Limb (tissue), 2 donors: Measurements from ENCODE around the gene LILRA1.
"Not testable (repeated sequence)": the region's sequence is repeated elsewhere in the genome, so short reads cannot be mapped to it uniquely, and the experiment has no call there.

ENCODE experiments used
- DNase-seq, 2 donors: peaks; one replicate each; pipeline ENCODE4 v3.0.0-alpha.2; 2016; ENCODE audit errors: extremely low spot score in 2 of 2

LILRA1 gene

DNA sequence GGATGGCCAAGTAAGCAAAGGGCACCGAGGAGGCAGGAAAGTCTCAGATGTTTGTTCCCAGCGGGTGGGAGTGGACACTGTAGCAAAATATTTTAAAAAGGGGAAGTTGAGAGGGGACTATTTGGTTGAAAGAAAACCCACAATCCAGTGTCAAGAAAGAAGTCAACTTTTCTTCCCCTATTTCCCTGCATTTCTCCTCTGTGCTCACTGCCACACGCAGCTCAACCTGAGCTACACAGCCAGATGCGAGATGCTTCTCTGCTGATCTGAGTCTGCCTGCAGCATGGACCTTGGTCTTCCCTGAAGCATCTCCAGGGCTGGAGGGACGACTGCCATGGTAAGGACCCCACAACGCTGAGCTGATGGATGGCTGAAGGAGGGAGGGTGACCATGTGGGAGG is at the start of gene LILRA1:
Gene LILRA1, plus strand, starts transcription at position 188 of the 400 bp plus-strand sequence. CDS start 613 bp downstream, outside the sequence.
- not testable (repeated sequence) for DNase-seq

- no peak for DNase-seq
These were observed 44.6 kb upstream of the LILRA1 start for GRCh38 chr19:54548806-54549205.

- no peak for DNase-seq
These were observed 44.2 kb upstream of the LILRA1 start for GRCh38 chr19:54549224-54549623.

GRCh38 chr19:54551293-54551692 is 42.1 kb upstream of the LILRA1 start:
- DNase-seq, result no peak

- DNase-seq, result no peak
These were observed 41.2 kb upstream of the LILRA1 start for GRCh38 chr19:54551950-54552912.

DNA sequence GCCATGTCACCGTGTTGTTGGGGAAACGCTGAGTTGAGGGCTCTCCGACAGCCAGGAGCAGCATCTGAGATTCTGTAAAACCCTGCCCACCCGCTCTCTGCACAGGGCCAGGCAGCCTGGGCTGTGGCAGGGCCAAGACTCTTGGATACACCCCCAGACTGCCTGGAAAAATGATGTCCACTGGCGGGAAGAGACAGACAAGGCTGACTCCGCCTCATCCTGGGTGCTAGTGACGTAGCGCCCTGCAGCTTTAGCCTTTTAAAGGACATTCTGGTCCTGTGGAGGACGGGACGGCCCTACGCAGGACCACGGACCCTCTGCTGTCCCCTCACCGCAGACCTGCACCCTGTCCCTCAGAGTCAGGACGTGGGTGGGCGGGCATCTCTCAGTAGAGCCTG is 40.5 kb upstream of the LILRA1 start:
- no peak for DNase-seq

DNA sequence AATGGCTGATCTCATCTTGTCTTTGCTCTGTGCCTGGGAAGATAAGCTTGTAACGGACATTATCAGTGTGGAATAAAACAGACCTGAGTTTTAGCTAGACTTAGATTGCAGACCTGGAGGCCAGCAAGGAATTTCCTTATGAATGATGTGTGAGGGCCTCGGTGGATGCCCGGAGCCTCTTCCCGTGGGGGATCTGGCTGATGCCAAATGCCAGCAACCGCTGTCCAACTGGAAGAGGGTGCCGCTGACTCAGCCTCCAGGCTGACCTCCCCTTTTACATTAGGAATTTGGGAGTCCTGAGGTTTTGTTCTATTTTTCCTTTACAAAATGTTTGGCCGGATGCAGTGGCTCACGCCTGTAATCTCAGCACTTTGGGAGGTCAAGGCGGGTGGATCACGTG is 39.4 kb upstream of the LILRA1 start:
- no peak for DNase-seq

DNA sequence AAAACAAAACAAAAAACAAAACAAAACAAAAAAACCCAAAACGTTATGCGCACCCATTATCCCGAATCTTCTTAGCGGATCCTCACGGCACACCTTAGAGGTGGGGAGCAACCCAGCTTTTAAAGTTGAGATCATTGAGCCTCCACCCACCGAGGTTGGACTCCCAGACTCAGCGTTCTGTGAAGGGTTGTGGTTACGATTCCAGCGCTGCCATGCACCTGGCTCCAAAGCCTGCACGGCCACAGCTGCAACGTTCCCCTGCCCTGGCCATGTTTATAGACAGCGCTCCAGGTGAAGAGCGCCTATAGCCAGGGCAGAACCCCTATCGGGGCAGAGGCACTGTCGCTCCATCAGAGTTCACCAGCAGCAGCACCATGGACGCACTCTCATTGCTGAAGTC is 38.5 kb upstream of the LILRA1 start:
- DNase-seq, result no peak

- DNase-seq, result no peak
These were observed 37.2 kb upstream of the LILRA1 start for GRCh38 chr19:54556194-54556593.

- DNase-seq, result no peak
These were observed 35.1 kb upstream of the LILRA1 start for GRCh38 chr19:54558339-54558738.

DNA sequence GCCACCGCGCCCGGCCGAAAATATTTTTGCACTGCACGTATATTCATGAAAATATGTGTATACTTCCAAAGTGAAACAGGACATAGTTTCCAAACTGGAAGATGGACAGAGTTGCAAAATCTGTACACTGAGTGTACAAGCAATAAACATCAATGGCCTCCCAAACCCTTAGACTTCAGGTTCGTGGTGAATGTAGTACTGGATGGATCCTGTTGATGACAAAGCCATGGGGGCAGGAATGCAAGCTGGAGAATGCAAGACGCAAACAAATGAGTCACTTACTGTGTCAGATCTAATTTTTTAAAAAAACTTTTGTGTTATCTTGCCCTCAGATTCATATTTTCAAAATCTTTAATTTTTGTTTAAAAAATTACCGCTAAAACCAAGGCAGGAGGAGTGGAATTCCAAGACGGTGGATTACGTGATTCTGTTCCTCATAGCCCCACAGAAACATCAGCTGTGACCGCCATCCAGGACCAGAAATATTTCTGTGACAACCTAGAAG is 32.5 kb upstream of the LILRA1 start:
- DNase-seq, result no peak

DNA sequence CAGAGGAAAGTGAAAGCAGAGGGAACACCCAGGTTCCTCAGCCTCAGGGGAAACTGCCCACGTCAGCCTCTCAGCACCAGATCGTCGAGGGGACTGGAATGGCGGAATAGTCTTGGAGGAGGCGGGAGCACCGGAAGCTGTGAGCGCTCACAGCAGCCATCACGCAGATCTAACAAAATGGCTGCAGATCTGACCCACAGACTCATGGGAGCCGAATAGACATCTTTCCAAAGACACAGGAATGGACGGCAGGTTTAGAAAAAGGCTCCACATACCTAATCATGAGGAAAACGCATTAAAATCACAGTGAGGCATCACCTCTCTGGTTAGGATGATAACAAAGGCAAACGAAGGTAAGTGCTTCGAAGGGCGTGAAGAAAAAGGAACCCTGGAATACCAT is 31.6 kb upstream of the LILRA1 start:
- no peak for DNase-seq

DNA sequence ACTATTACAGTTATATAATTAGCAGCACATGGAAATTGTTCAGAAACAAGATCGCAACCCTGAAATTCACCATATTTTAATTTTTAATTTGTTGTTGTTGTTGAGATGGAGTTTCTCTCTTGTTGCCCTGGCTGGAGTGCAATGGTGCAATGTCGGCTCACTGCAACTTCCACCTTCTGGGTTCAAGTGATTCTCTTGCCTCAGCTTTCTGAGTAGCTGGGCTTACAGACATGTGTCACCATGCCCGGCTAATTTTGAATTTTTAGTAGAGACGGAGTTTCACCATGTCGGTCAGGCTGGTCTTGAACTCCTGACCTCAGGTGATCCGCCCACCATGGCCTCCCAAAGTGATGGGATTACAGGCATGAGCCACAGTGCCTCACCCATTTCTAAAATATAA is 30.2 kb upstream of the LILRA1 start:
- DNase-seq, result not testable (repeated sequence)

- DNase-seq, result no peak
These were observed 23.1 kb upstream of the LILRA1 start for GRCh38 chr19:54570316-54570715.

GRCh38 chr19:54571715-54572615 is 21.5 kb upstream of the LILRA1 start:
- not testable (repeated sequence) for DNase-seq

DNA sequence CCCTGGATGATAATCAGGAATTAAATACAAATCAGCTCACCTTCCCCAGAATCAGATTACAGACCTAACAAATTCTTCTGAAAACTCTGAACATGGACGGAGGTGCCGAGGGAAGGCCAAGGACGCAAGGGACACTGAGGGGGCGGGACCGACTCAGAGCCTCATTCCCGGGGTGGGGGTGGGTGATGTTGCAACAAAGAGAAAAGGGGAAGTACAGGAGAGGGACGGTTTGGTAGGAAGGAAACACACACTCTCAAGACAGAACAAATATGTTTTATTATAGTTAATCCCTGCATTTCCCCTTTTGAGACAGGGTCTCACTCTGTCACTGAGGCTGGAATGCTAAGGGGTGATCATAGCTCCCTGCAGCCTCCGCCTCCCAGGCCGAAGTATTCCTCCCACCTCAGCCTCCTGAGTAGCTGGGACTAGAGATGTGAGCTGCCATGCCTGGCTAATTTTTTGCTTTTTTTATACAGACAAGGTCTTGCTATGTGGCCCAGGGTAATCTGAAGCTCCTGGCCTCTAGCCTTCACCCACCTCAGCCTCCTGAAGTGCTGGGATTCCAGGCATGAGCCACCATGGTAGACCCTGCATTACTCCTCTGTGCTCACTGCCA is 20.6 kb upstream of the LILRA1 start:
- no peak for DNase-seq

- DNase-seq, result no peak
These were observed 20.0 kb upstream of the LILRA1 start, which contains the start of gene LILRA2 for GRCh38 chr19:54573330-54573872. Gene LILRA2, plus strand, starts transcription at chr19:54573790. Its CDS starts 89 bp downstream, at chr19:54573879.

- no peak for DNase-seq
These were observed 19.4 kb upstream of the LILRA1 start for GRCh38 chr19:54574051-54574450.

- DNase-seq, result no peak
These were observed 18.8 kb upstream of the LILRA1 start for GRCh38 chr19:54574527-54575056.

- DNase-seq, result not testable (repeated sequence)
These were observed 18.2 kb upstream of the LILRA1 start for GRCh38 chr19:54575205-54575604.
